NCI-H748 treated with DMSO at 0.1 percent for 48 hours (cell line): Measurements from ENCODE around the gene MT4.

ENCODE experiments used
- DNase-seq: peaks from one replicate; lab custom pipeline; 2025; lab: John Stamatoyannopoulos, UW

Gene MT4

GRCh38 chr16:56605475-56605874 is 40.6 kb downstream of the MT4 start:
- no peak for DNase-seq

- DNase-seq: no peak
Observed at GRCh38 chr16:56606071-56606475, 41.2 kb downstream of the MT4 start.

- no peak for DNase-seq
Observed at GRCh38 chr16:56606476-56607108, 41.7 kb downstream of the MT4 start.

- DNase-seq: no peak
Observed at GRCh38 chr16:56607109-56607618, 42.3 kb downstream of the MT4 start.

GRCh38 chr16:56607675-56608042 is 42.8 kb downstream of the MT4 start:
- no peak for DNase-seq

GRCh38 chr16:56608043-56608875 is 43.4 kb downstream of the MT4 start, which contains the start of gene MT2A:
Gene MT2A, plus strand, starts transcription at chr16:56608584. Its CDS starts 72 bp downstream, at chr16:56608656.
- peak; percentile 79 for DNase-seq

- DNase-seq: no peak
Observed at GRCh38 chr16:56608876-56609462, 44.1 kb downstream of the MT4 start.

- peak; percentile 32 for DNase-seq
Observed at GRCh38 chr16:56609463-56609921, 44.6 kb downstream of the MT4 start.

- DNase-seq: peak; percentile 4
Observed at GRCh38 chr16:56610017-56610608, 45.2 kb downstream of the MT4 start.

- DNase-seq: no peak
Observed at GRCh38 chr16:56610609-56611111, 45.8 kb downstream of the MT4 start.

GRCh38 chr16:56611281-56611833 is 46.5 kb downstream of the MT4 start:
- no peak for DNase-seq

- DNase-seq: no peak
Observed at GRCh38 chr16:56613706-56614105, 48.8 kb downstream of the MT4 start.

- DNase-seq: no peak
Observed at GRCh38 chr16:56614549-56614991, 49.7 kb downstream of the MT4 start.

GRCh38 chr16:56615353-56615752 is 50.5 kb downstream of the MT4 start:
- no peak for DNase-seq

GRCh38 chr16:56616608-56617211 is 51.8 kb downstream of the MT4 start:
- DNase-seq: no peak

- DNase-seq: no peak
Observed at GRCh38 chr16:56617212-56618085, 52.6 kb downstream of the MT4 start.

- DNase-seq: no peak
Observed at GRCh38 chr16:56618138-56618537, 53.3 kb downstream of the MT4 start.
